ENCODE results near the gene UBA6.

- TF ChIP-seq POLR2AphosphoS5 (IDR thresholded peaks at IDR 0.05; ENCODE audit: low read depth, low read length): no peak
- no peak for TF ChIP-seq TAF1 (IDR thresholded peaks at IDR 0.05; ENCODE audit: borderline replicate concordance, insufficient read depth, low read length)
- no peak for TF ChIP-seq FOXP2 (optimal IDR thresholded peaks at IDR 0.05; ENCODE audit: borderline replicate concordance, extremely low read depth, extremely low read length, insufficient read depth)
- TF ChIP-seq SIN3A (IDR thresholded peaks at IDR 0.05; ENCODE audit: borderline replicate concordance, insufficient read depth, low read length): no peak
- no peak for TF ChIP-seq REST (IDR thresholded peaks at IDR 0.05; ENCODE audit: insufficient read depth in 1 of 2, low read depth in 2 of 2, low read length in 2 of 2)
These were observed 119.0 kb downstream of the UBA6 start for GRCh38 chr4:67581913-67582312.
